Measurements from ENCODE around the gene ZNF391.

DNA sequence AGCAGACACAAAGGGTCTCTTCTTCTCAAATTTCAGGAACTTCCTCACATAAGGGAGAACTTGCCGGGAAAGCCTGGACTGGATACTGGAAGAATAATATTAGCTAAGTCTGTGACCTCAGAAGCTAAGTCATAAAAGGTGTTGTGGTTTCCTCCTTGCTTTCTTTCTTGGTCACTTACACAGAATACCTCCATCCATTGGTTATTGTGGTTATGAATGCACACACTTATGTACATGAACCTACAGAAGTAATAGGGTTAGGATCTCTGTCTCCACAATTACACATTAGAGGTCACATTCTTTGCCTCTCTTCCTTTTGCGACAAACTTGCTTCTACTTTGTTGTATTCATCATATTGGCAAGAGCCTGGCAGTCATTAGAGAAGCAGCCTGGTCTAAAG, 40.4 kb downstream of the ZNF391 start:
- TF ChIP-seq CTCF (conservative IDR thresholded peaks at IDR 0.05; ENCODE audit: low read length) = no peak
- no peak for TF ChIP-seq EZH2phosphoT487 (IDR thresholded peaks at IDR 0.05; ENCODE audit: borderline replicate concordance)

All from Loucy (cell line).